PC-9 (cell line): ENCODE results near the gene COL4A5. TPM values are rescaled to one million over a fixed set of nuclear protein-coding genes. Genes with fewer than 3 reads are reported as not detected.

Source experiments
- BruUV-seq: library from RNA; stranded (reverse); fragments of 400-500 nt; replicated peaks from 2 replicates; lab custom pipeline; 2021; lab: Mats Ljungman, UMichigan
- CTCF ChIA-PET: fragments of 300-600 bp; sonication (Branson Sonifier 250); formaldehyde crosslinking; loops from one replicate; lab custom pipeline; 2022; ENCODE audit warnings: antibody characterized with exemption; lab: Charles Lee
- POLR2A ChIA-PET: fragments of 300-600 bp; sonication (Branson Sonifier 250); formaldehyde crosslinking; loops from one replicate; lab custom pipeline; 2022; ENCODE audit warnings: antibody characterized with exemption; ENCODE audit not compliant: unreplicated experiment; lab: Charles Lee
- DNase-seq, 2 experiments: peaks; one replicate each; pipeline versions ENCODE4 v3.0.0 to v3.0.0-alpha.2; 2015 to 2022; ENCODE audit warnings: mixed read lengths in 1 of 2
- H2AFZ ChIP-seq: fragments of 200-600 bp; sonication (generic); 2 replicates; pipeline ENCODE4 v1.8.1; 2017; ENCODE audit warnings: antibody characterized with exemption
- H3F3A ChIP-seq: fragments of 200-600 bp; sonication (generic); 2 replicates; pipeline ENCODE4 v1.8.1; 2017; ENCODE audit warnings: antibody characterized with exemption, mild to moderate bottlenecking, low read depth; ENCODE audit not compliant: insufficient read depth
- H3K27ac ChIP-seq: fragments of 200-600 bp; sonication (generic); 2 replicates; pipeline ENCODE4 v1.6.1; 2016; ENCODE audit warnings: mixed run types
- H3K27me3 ChIP-seq: fragments of 200-600 bp; sonication (generic); 2 replicates; pipeline ENCODE4 v1.6.1; 2016; ENCODE audit warnings: low read depth, mixed run types; ENCODE audit not compliant: insufficient read depth
- H3K36me3 ChIP-seq: fragments of 200-600 bp; sonication (generic); 2 replicates; pipeline ENCODE4 v1.6.1; 2016; ENCODE audit warnings: low read depth, mixed run types
- H3K4me1 ChIP-seq: fragments of 200-600 bp; sonication (generic); replicated peaks from 2 replicates; pipeline ENCODE4 v1.6.1; 2016; ENCODE audit warnings: mixed run types; ENCODE audit not compliant: insufficient read depth
- H3K4me2 ChIP-seq: fragments of 200-600 bp; sonication (generic); 2 replicates; pipeline ENCODE4 v1.6.1; 2017; ENCODE audit warnings: mixed run types
- H3K4me3 ChIP-seq: fragments of 200-600 bp; sonication (generic); 2 replicates; pipeline ENCODE4 v1.6.1; 2016; ENCODE audit warnings: mixed run types
- H3K79me2 ChIP-seq: fragments of 200-600 bp; sonication (generic); 2 replicates; pipeline ENCODE4 v1.6.1; 2017; ENCODE audit warnings: low read depth, mixed run types
- H3K9me2 ChIP-seq: fragments of 200-600 bp; sonication (generic); 2 replicates; pipeline ENCODE4 v1.8.1; 2017; ENCODE audit warnings: mild to moderate bottlenecking; ENCODE audit not compliant: insufficient read depth
- H3K9me3 ChIP-seq: fragments of 200-600 bp; sonication (generic); 2 replicates; pipeline ENCODE4 v1.8.1; 2016; ENCODE audit warnings: low read depth; ENCODE audit not compliant: insufficient read depth
- H4K20me1 ChIP-seq: fragments of 200-600 bp; sonication (generic); 2 replicates; pipeline ENCODE4 v1.8.1; 2017; ENCODE audit not compliant: insufficient read depth
- CTCF ChIP-seq: fragments of 200-600 bp; sonication (generic); conservative IDR thresholded peaks from 2 replicates; pipeline ENCODE4 v1.6.1; 2017; ENCODE audit warnings: mixed run types, antibody characterized with exemption, mild to moderate bottlenecking, moderate library complexity
- EZH2 ChIP-seq: fragments of 200-600 bp; sonication (generic); IDR thresholded peaks from 2 replicates; pipeline ENCODE4 v1.8.0; 2017; ENCODE audit warnings: antibody characterized with exemption, low read depth
- intact Hi-C: fragments of 100-400 bp; cut with micrococcal nuclease; formaldehyde crosslinking; loops from one replicate; pipeline ENCODE4 v1.10.0; 2022; ENCODE audit not compliant: unreplicated experiment
- total RNA-seq: library from RNA; stranded (reverse); gene quantifications from 2 replicates; pipeline ENCODE4 v1.2.3, GENCODE V29; 2021

Gene COL4A5
- total RNA-seq, 1 experiment from 2014 or later = 82.3 TPM

DNA sequence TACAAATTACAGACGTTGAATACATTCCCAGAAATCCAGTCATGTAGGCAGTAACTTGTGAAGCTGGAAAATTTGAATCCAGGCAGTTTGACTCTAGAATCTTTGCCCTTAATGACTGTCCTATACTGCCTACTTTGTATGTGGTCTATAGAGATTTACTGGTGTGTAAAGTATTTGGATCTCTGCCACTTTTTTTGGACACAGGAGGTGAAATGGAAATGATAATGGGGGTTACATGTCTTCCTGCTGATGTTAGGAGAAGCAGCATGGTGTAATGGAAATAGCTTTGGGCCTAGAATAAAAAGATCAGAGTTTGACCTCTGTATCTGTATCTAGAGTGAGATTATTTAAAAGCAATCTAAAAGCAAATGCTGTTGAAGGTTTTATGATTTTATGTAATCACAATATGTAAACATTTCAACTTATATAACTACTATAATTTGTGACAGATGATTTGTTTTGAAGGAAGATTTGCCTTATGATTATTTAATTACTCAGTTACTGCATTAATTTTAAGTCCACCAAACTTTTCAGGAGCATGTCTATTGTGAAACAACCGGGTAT is 3.3 kb downstream of the COL4A5 start:
- no peak overlapping the region for H2AFZ ChIP-seq
- no peak for DNase-seq
- no peaks in the 10 kb centered on the region for H3K9me3 ChIP-seq
- peaks cover 19% of the 10 kb centered on the region; the same call in 1 of the 2 replicates for H3K79me2 ChIP-seq
- no peak overlapping the region for H3K27ac ChIP-seq
- peak overlapping the region; percentile 83 for H3K4me2 ChIP-seq
- peaks cover 7% of the 10 kb centered on the region for H3K36me3 ChIP-seq
- ChIA-PET CTCF (no interaction called here), POLR2A (no interaction called here)
- H3K27me3 ChIP-seq = no peaks in the 10 kb centered on the region
- no peaks in the 10 kb centered on the region for H3K9me2 ChIP-seq
- intact Hi-C loops = no loop called here
- no peaks in the 10 kb centered on the region for H4K20me1 ChIP-seq
- H3K4me3 ChIP-seq = no peak overlapping the region
- H3F3A ChIP-seq = 0 out of 2 replicates have a peak, but pooled peaks cover 3% of the 10 kb centered on the region
- no TSS peak for BruUV-seq
- TF ChIP-seq CTCF (no peak), EZH2 (no peak)
- H3K4me1 ChIP-seq = peaks cover 39% of the 10 kb centered on the region

DNA sequence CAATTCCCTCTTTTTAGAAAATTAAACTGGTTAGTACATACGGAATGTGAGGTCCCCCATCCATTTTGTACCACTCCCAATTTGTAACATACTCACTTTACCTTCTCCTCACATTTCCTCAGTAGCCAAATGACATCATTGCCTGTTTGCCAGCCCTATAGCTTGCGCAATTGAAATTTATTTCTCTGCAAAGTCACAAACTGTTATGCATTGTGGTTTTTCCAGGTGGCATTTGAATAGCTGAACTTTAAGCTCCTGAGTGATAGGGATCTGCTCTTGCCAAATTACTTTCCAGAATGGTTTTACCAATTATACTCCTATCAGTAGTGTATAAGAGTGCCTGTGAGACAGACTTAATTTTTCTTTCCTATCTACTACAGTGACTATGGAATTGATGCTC is 7.7 kb downstream of the COL4A5 start:
- Histone ChIP-seq H3K79me2 (0 out of 2 replicates have a peak, but pooled peaks cover 5% of the 10 kb centered on the region), H3K9me3 (no peaks in the 10 kb centered on the region), H3K4me1 (peaks cover 25% of the 10 kb centered on the region), H3F3A (0 out of 2 replicates have a peak, but pooled peaks cover 3% of the 10 kb centered on the region), H3K36me3 (peaks cover 7% of the 10 kb centered on the region), H3K4me3 (no peak overlapping the region), H3K27ac (no peak overlapping the region), H3K9me2 (no peaks in the 10 kb centered on the region), H3K4me2 (peak overlapping the region; percentile 12; the same call in 1 of the 2 replicates), H3K27me3 (no peaks in the 10 kb centered on the region), H4K20me1 (no peaks in the 10 kb centered on the region), H2AFZ (no peak overlapping the region)
- ChIA-PET POLR2A (interaction anchor here (0.7 kb wide), 1 partner anchor 54 kb away, joined by 3 read pairs; no protein-coding TSS in a partner anchor), CTCF (interaction anchor here (1.3 kb wide), 1 partner anchor 223 kb away, joined by 4 read pairs; no protein-coding TSS in a partner anchor)
- DNase-seq = peak in 1 of 2 experiments; percentile 77
- no peak for TF ChIP-seq CTCF
- no peak for TF ChIP-seq EZH2
- BruUV-seq = no TSS peak
- intact Hi-C loops = no loop called here

DNA sequence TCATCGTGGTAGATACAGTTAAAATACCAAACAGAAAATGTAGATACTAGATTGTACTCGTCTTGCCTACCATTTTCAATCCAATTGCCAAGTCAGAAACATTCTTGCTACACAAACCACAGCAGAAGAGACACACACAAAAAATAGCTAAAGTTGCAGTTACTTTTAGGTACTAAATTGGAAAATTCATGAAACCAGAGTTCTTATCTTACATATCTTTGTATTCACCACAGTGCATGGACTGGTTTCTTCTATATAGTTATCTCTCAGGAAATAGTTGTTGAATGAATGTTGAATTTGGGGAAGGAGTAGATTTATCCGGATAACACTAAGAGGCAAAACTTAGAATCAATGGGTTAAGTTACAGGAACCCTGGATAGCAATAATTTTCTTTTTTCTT is 14.2 kb downstream of the COL4A5 start:
- no peaks in the 10 kb centered on the region for H3K36me3 ChIP-seq
- no peak for TF ChIP-seq EZH2
- no peak for TF ChIP-seq CTCF
- H3K4me1 ChIP-seq = no peaks in the 10 kb centered on the region
- CTCF ChIA-PET = no interaction called here
- no peaks in the 10 kb centered on the region for H3K9me3 ChIP-seq
- no TSS peak for BruUV-seq
- POLR2A ChIA-PET = no interaction called here
- 0 out of 2 replicates have a peak, but pooled peaks cover 5% of the 10 kb centered on the region for H3K79me2 ChIP-seq
- no peaks in the 10 kb centered on the region for H3K27me3 ChIP-seq
- intact Hi-C loops = no loop called here
- no peak overlapping the region for H3K27ac ChIP-seq
- H3F3A ChIP-seq = no peaks in the 10 kb centered on the region
- no peak overlapping the region for H3K4me2 ChIP-seq
- H3K9me2 ChIP-seq = no peaks in the 10 kb centered on the region
- no peak overlapping the region for H3K4me3 ChIP-seq
- H2AFZ ChIP-seq = no peak overlapping the region
- no peaks in the 10 kb centered on the region for H4K20me1 ChIP-seq
- no peak for DNase-seq
